ENCODE results near the gene ATN1. TPM values are rescaled to one million over a fixed set of nuclear protein-coding genes. Genes with fewer than 3 reads are reported as not detected.

Gene ATN1
- total RNA-seq, 2 donors from 2014 or later, result 75.3 to 83.1 TPM

GRCh38 chr12:6938353-6939190 lies 10.8 kb downstream of the ATN1 start:
- ATAC-seq (peak in 1 of 2 donors; percentile 1), DNase-seq (peak; percentile 44)
- intact Hi-C loops (cut with DNase I), result no loop called here

GRCh38 chr12:6939191-6939540 lies 11.4 kb downstream of the ATN1 start:
- ATAC-seq (no peak), DNase-seq (no peak)
- intact Hi-C loops (cut with DNase I), result no loop called here

- no peak for ATAC-seq
- intact Hi-C loops (cut with DNase I), result no loop called here
- no peak for DNase-seq
Measured at GRCh38 chr12:6941267-6941666, 13.5 kb downstream of the ATN1 start.

GRCh38 chr12:6941782-6942181 lies 14.0 kb downstream of the ATN1 start:
- DNase-seq (peak; percentile 29), ATAC-seq (no peak)
- intact Hi-C loops (cut with DNase I), result no loop called here

- DNase-seq (peak; percentile 33), ATAC-seq (no peak)
- intact Hi-C loops (cut with DNase I), result no loop called here
Measured at GRCh38 chr12:6942331-6942665, 14.5 kb downstream of the ATN1 start.

GRCh38 chr12:6943389-6943721 lies 15.6 kb downstream of the ATN1 start:
- intact Hi-C loops (cut with DNase I), result no loop called here
- peak; percentile 57 to 64 for ATAC-seq
- DNase-seq, result peak; percentile 83

- intact Hi-C loops (cut with DNase I), result loop anchor here in 1 of 2 donors (2.0 kb wide), 2 partner anchors 17 to 165 kb away; partner anchors contain the start of gene C1RL
- DNase-seq (peak; percentile 83), ATAC-seq (peak; percentile 66 to 67)
Measured at GRCh38 chr12:6943722-6944380, 16.1 kb downstream of the ATN1 start, which contains the start of the genes C12orf57 and RNU7-1. TSS of gene C12orf57 (plus strand) at chr12:6944022. CDS start at chr12:6944122, 100 bp downstream. TSS of gene RNU7-1 (plus strand) at chr12:6943816.

GRCh38 chr12:6944381-6945186 lies 16.8 kb downstream of the ATN1 start:
- intact Hi-C loops (cut with DNase I), result loop anchor here in 1 of 2 donors (2.0 kb wide), 2 partner anchors 16 to 164 kb away; partner anchors contain the start of gene C1RL
- ATAC-seq, result peak; percentile 75 to 80
- DNase-seq, result peak; percentile 94

GRCh38 chr12:6945613-6946012 lies 17.9 kb downstream of the ATN1 start:
- ATAC-seq (no peak), DNase-seq (no peak)
- intact Hi-C loops (cut with DNase I), result loop anchor here in 1 of 2 donors (2.0 kb wide), 2 partner anchors 15 to 163 kb away; partner anchors contain the start of gene C1RL

- ATAC-seq (peak in 1 of 2 donors; percentile 44), DNase-seq (peak; percentile 62)
- intact Hi-C loops (cut with DNase I), result no loop called here
Measured at GRCh38 chr12:6946033-6946919, 18.5 kb downstream of the ATN1 start.

- DNase-seq, result no peak
- ATAC-seq, result no peak
- intact Hi-C loops (cut with DNase I), result no loop called here
Measured at GRCh38 chr12:6946920-6947374, 19.2 kb downstream of the ATN1 start.

- ATAC-seq, result no peak
- intact Hi-C loops (cut with DNase I), result no loop called here
- no peak for DNase-seq
Measured at GRCh38 chr12:6947615-6948014, 19.9 kb downstream of the ATN1 start.

GRCh38 chr12:6948873-6949594 lies 21.3 kb downstream of the ATN1 start:
- intact Hi-C loops (cut with DNase I), result no loop called here
- no peak for ATAC-seq
- no peak for DNase-seq

GRCh38 chr12:6950401-6950801 lies 22.6 kb downstream of the ATN1 start:
- DNase-seq (no peak), ATAC-seq (no peak)
- intact Hi-C loops (cut with DNase I), result no loop called here

GRCh38 chr12:6950811-6951540 lies 23.2 kb downstream of the ATN1 start, which contains the start of gene PTPN6:
TSS of gene PTPN6 (plus strand) at chr12:6951356. CDS start at chr12:6951513, 157 bp downstream.
- intact Hi-C loops (cut with DNase I), result no loop called here
- DNase-seq (peak; percentile 57), ATAC-seq (peak; percentile 22 to 27)

GRCh38 chr12:6951551-6952120 lies 23.9 kb downstream of the ATN1 start:
- ATAC-seq, result no peak
- no peak for DNase-seq
- intact Hi-C loops (cut with DNase I), result no loop called here

All from left cardiac atrium (tissue), 4 donors.